Astrocyte (in vitro differentiated cells and primary cell): ENCODE results near the gene MYO1E. TPM values are rescaled to one million over a fixed set of nuclear protein-coding genes. Genes with fewer than 3 reads are reported as not detected.

Source experiments
- DNase-seq: peaks from one replicate; pipeline ENCODE4 v3.0.0-alpha.2; 2010; ENCODE audit warnings: low read depth
- FAIRE-seq: peaks from 2 replicates; lab custom pipeline; 2011; peaks lifted over from hg19 to GRCh38; lab: Jason Lieb, UNC
- H2AFZ ChIP-seq: 2 replicates; pipeline ENCODE4 v1.6.0; 2012; ENCODE audit warnings: low read depth, low read length, inconsistent platforms
- H3K27ac ChIP-seq: 2 replicates; pipeline ENCODE4 v1.5.1; 2011; ENCODE audit warnings: low read depth, low read length, inconsistent platforms
- H3K27me3 ChIP-seq: 2 replicates; pipeline ENCODE4 v1.6.0; 2011; ENCODE audit warnings: low read length, inconsistent platforms; ENCODE audit not compliant: insufficient read depth
- H3K36me3 ChIP-seq: 2 replicates; pipeline ENCODE4 v1.5.1; 2011; ENCODE audit warnings: low read length, inconsistent platforms; ENCODE audit not compliant: insufficient read depth
- H3K4me1 ChIP-seq: 2 replicates; pipeline ENCODE4 v1.5.1; 2011; ENCODE audit warnings: low read length, inconsistent platforms; ENCODE audit not compliant: insufficient read depth
- H3K4me2 ChIP-seq: 2 replicates; pipeline ENCODE4 v1.6.0; 2012; ENCODE audit warnings: low read length, inconsistent platforms
- H3K4me3 ChIP-seq: 2 replicates; pipeline ENCODE4 v1.5.1; 2011; ENCODE audit warnings: low read depth, mild to moderate bottlenecking, low read length, inconsistent platforms; ENCODE audit not compliant: insufficient read depth
- H3K79me2 ChIP-seq: 2 replicates; pipeline ENCODE4 v1.6.0; 2012; ENCODE audit warnings: mild to moderate bottlenecking, low read length, inconsistent platforms; ENCODE audit not compliant: insufficient read depth
- H3K9ac ChIP-seq: 2 replicates; pipeline ENCODE4 v1.6.0; 2012; ENCODE audit warnings: mild to moderate bottlenecking, low read length, inconsistent platforms
- H3K9me3 ChIP-seq: 2 replicates; pipeline ENCODE4 v1.5.1; 2012; ENCODE audit warnings: low read depth, mild to moderate bottlenecking, low read length, inconsistent platforms; ENCODE audit not compliant: insufficient read depth
- H4K20me1 ChIP-seq: 2 replicates; pipeline ENCODE4 v1.6.0; 2012; ENCODE audit warnings: low read length, inconsistent platforms; ENCODE audit not compliant: insufficient read depth
- H3K27ac Mint-ChIP-seq: one replicate; pipeline ENCODE4 v1.8.0; 2021; ENCODE audit warnings: mild to moderate bottlenecking, mixed read lengths; ENCODE audit not compliant: unreplicated experiment
- H3K27me3 Mint-ChIP-seq: one replicate; pipeline ENCODE4 v1.8.0; 2021; ENCODE audit warnings: low read depth, mixed read lengths; ENCODE audit not compliant: unreplicated experiment
- H3K36me3 Mint-ChIP-seq: one replicate; pipeline ENCODE4 v1.8.0; 2021; ENCODE audit warnings: low read depth, mixed read lengths; ENCODE audit not compliant: unreplicated experiment
- H3K4me1 Mint-ChIP-seq: one replicate; pipeline ENCODE4 v1.8.0; 2021; ENCODE audit warnings: low read depth, mixed read lengths; ENCODE audit not compliant: unreplicated experiment
- H3K4me3 Mint-ChIP-seq: one replicate; pipeline ENCODE4 v1.8.0; 2021; ENCODE audit warnings: mild to moderate bottlenecking, moderate library complexity, mixed read lengths; ENCODE audit not compliant: unreplicated experiment
- H3K9me3 Mint-ChIP-seq: one replicate; pipeline ENCODE4 v1.8.0; 2021; ENCODE audit warnings: mild to moderate bottlenecking, mixed read lengths; ENCODE audit not compliant: unreplicated experiment
- CTCF ChIP-seq: IDR thresholded peaks from 2 replicates; pipeline ENCODE4 v1.5.1; 2011; ENCODE audit warnings: low read depth, mild to moderate bottlenecking, inconsistent platforms, low read length, moderate library complexity; ENCODE audit not compliant: insufficient read depth
- EZH2 ChIP-seq: IDR thresholded peaks from 2 replicates; pipeline ENCODE4 v1.6.1; 2012; ENCODE audit warnings: mild to moderate bottlenecking, low read length, inconsistent platforms; ENCODE audit not compliant: insufficient read depth
- total RNA-seq: library from RNA; stranded (reverse); gene quantifications from 2 replicates; pipeline ENCODE4 v1.2.1, GENCODE V29; 2021

The MYO1E gene
- total RNA-seq, 1 donor from 2014 or later = 227 TPM

- no peak for DNase-seq
- Histone ChIP-seq H3K36me3 (no peaks in the 10 kb centered on the region), H3K4me1 (peaks cover 17% of the 10 kb centered on the region), H3K9ac (no peak overlapping the region), H3K9me3 (no peaks in the 10 kb centered on the region), H3K4me2 (no peak overlapping the region), H2AFZ (no peak overlapping the region), H3K79me2 (peaks cover 86% of the 10 kb centered on the region), H4K20me1 (peaks cover 63% of the 10 kb centered on the region), H3K4me3 (no peak overlapping the region), H3K27ac (no peak overlapping the region), H3K27me3 (no peaks in the 10 kb centered on the region)
- H3K4me1 Mint-ChIP-seq = peaks cover 33% of the 10 kb centered on the region
- TF ChIP-seq EZH2 (no peak), CTCF (no peak)
- peaks cover 6% of the 10 kb centered on the region for H3K9me3 Mint-ChIP-seq
- no peaks in the 10 kb centered on the region for H3K27me3 Mint-ChIP-seq
- FAIRE-seq = no peak
- no peak overlapping the region for H3K27ac Mint-ChIP-seq
- H3K36me3 Mint-ChIP-seq = peaks cover 15% of the 10 kb centered on the region
- no peak overlapping the region for H3K4me3 Mint-ChIP-seq
Measured at GRCh38 chr15:59346951-59347350, 25.7 kb downstream of the MYO1E start.

DNA sequence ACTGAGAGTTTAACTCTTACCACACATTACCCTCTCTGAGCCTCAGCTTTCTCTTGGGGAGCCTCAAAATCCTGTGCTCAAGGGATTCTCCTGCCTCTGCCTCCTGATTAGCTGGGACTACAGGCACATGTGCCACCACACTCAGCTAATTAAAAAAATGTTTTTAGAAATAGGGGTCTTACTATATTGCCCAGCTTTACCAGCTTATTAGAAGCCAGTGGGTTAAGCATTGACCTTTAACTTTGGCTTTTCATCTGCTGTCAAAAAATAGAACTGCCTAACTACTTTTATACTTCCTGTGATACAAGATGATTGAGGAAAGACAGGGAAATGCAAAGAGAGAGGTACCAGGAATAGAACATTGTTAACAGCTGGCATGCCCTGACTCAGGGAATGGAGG is 27.3 kb downstream of the MYO1E start:
- Histone ChIP-seq H3K9me3 (no peaks in the 10 kb centered on the region), H3K9ac (no peak overlapping the region), H3K79me2 (peaks cover 90% of the 10 kb centered on the region), H3K36me3 (no peaks in the 10 kb centered on the region), H3K4me2 (no peak overlapping the region), H4K20me1 (peaks cover 60% of the 10 kb centered on the region), H3K4me3 (no peak overlapping the region), H2AFZ (no peak overlapping the region), H3K27ac (no peak overlapping the region), H3K4me1 (peaks cover 12% of the 10 kb centered on the region), H3K27me3 (no peaks in the 10 kb centered on the region)
- Mint-ChIP-seq H3K4me3 (no peak overlapping the region), H3K4me1 (peaks cover 26% of the 10 kb centered on the region), H3K27ac (no peak overlapping the region), H3K9me3 (peaks cover 6% of the 10 kb centered on the region), H3K27me3 (no peaks in the 10 kb centered on the region), H3K36me3 (peaks cover 15% of the 10 kb centered on the region)
- TF ChIP-seq EZH2 (no peak), CTCF (no peak)
- FAIRE-seq = no peak
- no peak for DNase-seq

DNA sequence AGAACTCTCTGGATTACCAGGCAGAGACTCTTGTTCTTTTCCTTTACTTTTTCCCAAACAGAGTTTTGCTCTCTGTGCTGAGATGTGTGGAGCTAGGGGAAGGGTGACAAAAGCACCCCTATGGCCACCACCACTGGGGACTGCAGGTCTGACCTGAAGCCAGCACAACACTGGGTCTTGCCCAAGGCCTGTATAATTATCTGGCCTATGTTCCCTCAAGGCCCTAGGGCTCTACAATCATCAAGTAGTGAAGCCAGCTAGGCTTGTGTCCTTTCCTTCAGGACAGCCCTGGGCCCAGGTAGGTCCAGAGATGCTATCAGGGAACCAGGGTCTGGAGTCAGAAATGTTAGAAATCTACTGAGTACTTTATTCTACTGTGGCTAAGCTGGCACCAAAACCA is 28.4 kb downstream of the MYO1E start:
- no peak for FAIRE-seq
- no peak overlapping the region for H3K9ac ChIP-seq
- H3K4me1 Mint-ChIP-seq = peaks cover 21% of the 10 kb centered on the region

More for the DNA sequence above, 28.4 kb downstream of the MYO1E start:
- no peak overlapping the region for H3K4me2 ChIP-seq
- Mint-ChIP-seq H3K27me3 (no peaks in the 10 kb centered on the region), H3K36me3 (peaks cover 17% of the 10 kb centered on the region), H3K9me3 (peaks cover 6% of the 10 kb centered on the region), H3K4me3 (no peak overlapping the region), H3K27ac (no peak overlapping the region)
- peaks cover 57% of the 10 kb centered on the region for H4K20me1 ChIP-seq
- TF ChIP-seq EZH2 (no peak), CTCF (no peak)
- H3K27me3 ChIP-seq = no peaks in the 10 kb centered on the region
- DNase-seq = no peak
- H3K4me1 ChIP-seq = peaks cover 4% of the 10 kb centered on the region
- no peak overlapping the region for H3K4me3 ChIP-seq
- H3K27ac ChIP-seq = no peak overlapping the region
- H2AFZ ChIP-seq = no peak overlapping the region
- H3K9me3 ChIP-seq = no peaks in the 10 kb centered on the region
- peaks cover 96% of the 10 kb centered on the region for H3K79me2 ChIP-seq
- H3K36me3 ChIP-seq = no peaks in the 10 kb centered on the region
